ENCODE results near the gene NHSL2.
"Not testable (repeated sequence)": the region's sequence is repeated elsewhere in the genome, so short reads cannot be mapped to it uniquely, and the experiment has no call there.

- TF ChIP-seq CTCF, POLR2A (IDR thresholded peaks at IDR 0.05): not testable (repeated sequence)
Measured at GRCh38 chrX:71876841-71877240, 33.8 kb upstream of the NHSL2 start.

All from body of pancreas (tissue), 4 donors.